HK-2 (cell line): ENCODE measurements around the gene SDC4.
"Not testable (repeated sequence)": the region's sequence is repeated elsewhere in the genome, so short reads cannot be mapped to it uniquely, and the experiment has no call there.

Experiments used
- DNase-seq: peaks from one replicate; pipeline ENCODE4 v3.0.0-alpha.2; 2018; ENCODE audit not compliant: unreplicated experiment

Gene SDC4

GRCh38 chr20:45363611-45364492, 15.6 kb upstream of the SDC4 start:
- no peak for DNase-seq

- DNase-seq = peak; percentile 100
Measured at GRCh38 chr20:45362804-45363610, 14.8 kb upstream of the SDC4 start, which contains the start of gene SYS1. Gene SYS1, plus strand, starts transcription at chr20:45363156. Its CDS starts 376 bp downstream, at chr20:45363532.

- no peak for DNase-seq
Measured at GRCh38 chr20:45361793-45362192, 13.6 kb upstream of the SDC4 start.

- DNase-seq = peak; percentile 59
Measured at GRCh38 chr20:45359406-45360148, 11.4 kb upstream of the SDC4 start.

- no peak for DNase-seq
Measured at GRCh38 chr20:45359069-45359405, 10.8 kb upstream of the SDC4 start.

GRCh38 chr20:45358282-45359068, 10.3 kb upstream of the SDC4 start:
- DNase-seq = no peak

- DNase-seq = no peak
Measured at GRCh38 chr20:45355209-45356084, 7.2 kb upstream of the SDC4 start.

GRCh38 chr20:45354423-45355208, 6.4 kb upstream of the SDC4 start:
- no peak for DNase-seq

- DNase-seq = no peak
Measured at GRCh38 chr20:45353746-45354145, 5.5 kb upstream of the SDC4 start.

GRCh38 chr20:45352729-45353128, 4.5 kb upstream of the SDC4 start:
- no peak for DNase-seq

- DNase-seq = not testable (repeated sequence)
Measured at GRCh38 chr20:45350795-45351194, 2.6 kb upstream of the SDC4 start.

GRCh38 chr20:45350217-45350616, 2.0 kb upstream of the SDC4 start:
- no peak for DNase-seq

- DNase-seq = no peak
Measured at GRCh38 chr20:45347297-45347935, 808 bp downstream of the SDC4 start.

GRCh38 chr20:45346851-45347250, 1.4 kb downstream of the SDC4 start:
- no peak for DNase-seq

GRCh38 chr20:45346291-45346718, 1.9 kb downstream of the SDC4 start:
- no peak for DNase-seq

- DNase-seq = no peak
Measured at GRCh38 chr20:45345104-45345936, 2.9 kb downstream of the SDC4 start.

- peak; percentile 83 for DNase-seq
Measured at GRCh38 chr20:45344168-45344860, 3.9 kb downstream of the SDC4 start.
